Measurements from ENCODE around the gene TMEM115. TPM values are rescaled to one million over a fixed set of nuclear protein-coding genes. Genes with fewer than 3 reads are reported as not detected.
A peak's percentile ranks its signal among the peaks of the same experiment; 100 is the strongest.

Gene TMEM115
- total and polyA plus RNA-seq, 2 of the 4 experiments (the other 2 are of a cell fraction) = 35.3 to 47.3 TPM

DNA sequence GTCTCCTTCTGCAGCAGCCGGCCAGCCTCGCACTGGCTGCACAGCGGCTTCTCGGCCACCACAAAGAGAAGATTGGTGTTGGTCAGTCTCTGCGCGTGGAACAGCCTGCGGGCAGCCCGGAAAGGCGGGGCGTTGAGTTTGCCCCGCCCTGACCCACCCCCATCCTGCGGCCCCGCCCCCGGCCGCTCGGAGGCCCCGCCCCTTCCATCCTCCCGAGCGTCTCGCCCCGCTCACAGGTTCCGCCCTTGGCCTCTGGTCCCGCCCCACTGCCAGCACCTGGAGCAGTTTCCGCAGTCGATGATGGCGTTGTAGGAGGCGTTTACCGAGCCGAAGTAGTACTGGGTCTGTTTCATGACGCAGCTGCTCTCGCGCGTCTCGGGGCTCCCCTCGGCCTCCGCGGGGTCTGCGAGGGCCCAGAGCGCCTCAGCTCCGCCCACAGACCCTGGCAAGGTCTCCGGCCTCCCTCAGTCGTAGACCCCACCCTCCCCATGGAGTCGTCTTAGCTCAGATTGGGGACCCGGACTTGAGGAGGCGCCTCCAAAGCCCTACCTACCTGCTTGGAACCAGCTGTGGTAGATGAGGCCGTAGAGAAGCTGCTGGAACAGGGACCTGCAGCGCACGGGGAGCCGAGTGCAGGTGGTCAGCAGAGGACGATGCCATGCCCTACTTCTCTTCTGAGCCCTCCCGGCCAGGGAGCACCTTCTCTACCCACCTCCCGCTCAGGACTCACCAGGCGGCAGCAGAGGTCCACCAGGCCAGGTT lies 5.9 kb upstream of the TMEM115 start:
- Histone ChIP-seq H4K91ac (ENCODE audit: insufficient read depth, low read depth, low read length) (no peak overlapping the region), H3K4ac (ENCODE audit: low read depth, low read length) (no peak overlapping the region), H3K18ac (ENCODE audit: low read depth, low read length) (no peak overlapping the region), H3K27ac (ENCODE audit: insufficient read depth, low read length) (no peak overlapping the region), H3K14ac (replicated peaks; ENCODE audit: low read depth, low read length) (no peak overlapping the region), H2AK5ac (ENCODE audit: low read depth, low read length) (no peak overlapping the region), H3K79me1 (ENCODE audit: low read depth in 1 of 2, low read length in 2 of 2) (no peaks in the 10 kb centered on the region), H2BK20ac (ENCODE audit: low read depth, low read length) (no peak overlapping the region), H3K9me1 (ENCODE audit: insufficient read depth, low read length) (0 out of 2 replicates have a peak, but pooled peaks cover 6% of the 10 kb centered on the region), H4K8ac (ENCODE audit: low read depth in 2 of 2, low read length in 2 of 2) (peak overlapping the region in 1 of 2 experiments; percentile 37; a peak in 2 of 4 replicates), H3K56ac (ENCODE audit: extremely low read depth, insufficient read depth, low read length) (no peak overlapping the region), H3K36me3 (ENCODE audit: control insufficient read depth, insufficient read depth, low read length) (no peaks in the 10 kb centered on the region), H3K23ac (ENCODE audit: low read depth, low read length) (no peak overlapping the region; the same call in 1 of the 2 replicates), H3K4me1 (ENCODE audit: control insufficient read depth, insufficient read depth, low read length) (peaks cover 3% of the 10 kb centered on the region; the same call in 1 of the 2 replicates), H2BK15ac (ENCODE audit: low read depth, low read length) (no peak overlapping the region), H2BK120ac (ENCODE audit: low read depth, low read length) (no peak overlapping the region), H3K4me2 (ENCODE audit: low read depth, low read length) (peak overlapping the region; percentile 99), H4K5ac (ENCODE audit: low read depth, low read length) (no peak overlapping the region), H2BK5ac (ENCODE audit: low read depth, low read length, poor library complexity, severe bottlenecking) (no peak overlapping the region), H3K9me3 (ENCODE audit: control insufficient read depth, insufficient read depth, low read length) (no peaks in the 10 kb centered on the region), H3K4me3 (ENCODE audit: insufficient read depth, low read depth, low read length) (peak overlapping the region; percentile 63), H3K27me3 (ENCODE audit: control insufficient read depth, insufficient read depth, low read length) (peaks cover 34% of the 10 kb centered on the region), H2AFZ (replicated peaks; ENCODE audit: low read length, poor library complexity) (peak overlapping the region; percentile 98), H3K9ac (ENCODE audit: low read depth, low read length) (no peak overlapping the region), H2AK9ac (replicated peaks; ENCODE audit: low read depth, low read length, poor library complexity) (peak overlapping the region; percentile 85), H4K20me1 (ENCODE audit: insufficient read depth, low read length) (no peaks in the 10 kb centered on the region)
- CTCF ChIA-PET = no interaction called here
- peak; percentile 94 for ATAC-seq (ENCODE audit: low read depth)
- TF ChIP-seq MAZ (IDR thresholded peaks at IDR 0.05; ENCODE audit: borderline replicate concordance, low read depth, low read length) (0 out of 2 replicates have a peak, but pooled peaks have one; percentile 26), NFE2L2 (IDR thresholded peaks at IDR 0.05; ENCODE audit: low read depth, low read length) (no peak)
- in situ Hi-C loops (cut with MboI; ENCODE audit: low sequenced_read_pairs) (no loop called here), dilution Hi-C loops (cut with HindIII; ENCODE audit: low sequenced_read_pairs, unreplicated experiment) (no loop called here), intact Hi-C loops (cut with micrococcal nuclease) (no loop called here)
- DNase-seq = peak; percentile 49
- 3% methylated on average over 13 of the region's 53 CpGs; no CpG with 5 or more reads in 1 of the 2 experiments for WGBS, 2 experiments (ENCODE audit: extremely low coverage in 2 of 2, insufficient read length in 1 of 2)
- no TSS peak for BruUV-seq (replicated peaks)
- POLR2A ChIA-PET (ENCODE audit: unreplicated experiment) = interaction anchor here (0.7 kb wide), 1 partner anchor 11 kb away, joined by 4 read pairs; no protein-coding TSS in a partner anchor
